Measurements from ENCODE around the gene TNNC1.

GRCh38 chr3:52444860-52445793, 8.7 kb downstream of the TNNC1 start, which contains the start of gene SEMA3G:
- TF ChIP-seq CTCF (conservative IDR thresholded peaks at IDR 0.05; ENCODE audit: low read length) (peak; percentile 48), EZH2phosphoT487 (IDR thresholded peaks at IDR 0.05; ENCODE audit: borderline replicate concordance, low read depth, low read length) (no peak)
